ENCODE measurements around the gene TUBGCP6.

Gene TUBGCP6

GRCh38 chr22:50252082-50253045 lies 7.5 kb upstream of the TUBGCP6 start:
- DNase-seq (ENCODE audit: low read depth in 2 of 2) = peak; percentile 55

- DNase-seq (ENCODE audit: low read depth in 2 of 2) = no peak
Observed at GRCh38 chr22:50251477-50252081, 6.8 kb upstream of the TUBGCP6 start.

GRCh38 chr22:50250555-50251476 lies 6.0 kb upstream of the TUBGCP6 start, which contains the start of gene HDAC10:
TSS of gene HDAC10 (minus strand) at chr22:50251265. CDS start at chr22:50251032, 233 bp downstream.
- peak; percentile 80 to 83 for DNase-seq (ENCODE audit: low read depth in 2 of 2)

GRCh38 chr22:50250249-50250554 lies 5.4 kb upstream of the TUBGCP6 start:
- DNase-seq (ENCODE audit: low read depth in 2 of 2) = no peak

GRCh38 chr22:50249341-50250248 lies 4.8 kb upstream of the TUBGCP6 start:
- no peak for DNase-seq (ENCODE audit: low read depth in 2 of 2)

- no peak for DNase-seq (ENCODE audit: low read depth in 2 of 2)
Observed at GRCh38 chr22:50248196-50249081, 3.6 kb upstream of the TUBGCP6 start.

- no peak for DNase-seq (ENCODE audit: low read depth in 2 of 2)
Observed at GRCh38 chr22:50247748-50248147, 2.9 kb upstream of the TUBGCP6 start.

- no peak for DNase-seq (ENCODE audit: low read depth in 2 of 2)
Observed at GRCh38 chr22:50246242-50247175, 1.7 kb upstream of the TUBGCP6 start.

GRCh38 chr22:50245214-50246072 lies 620 bp upstream of the TUBGCP6 start:
- no peak for DNase-seq (ENCODE audit: low read depth in 2 of 2)

- no peak for DNase-seq (ENCODE audit: low read depth in 2 of 2)
Observed at GRCh38 chr22:50243685-50244419, 971 bp downstream of the TUBGCP6 start.

GRCh38 chr22:50242406-50242949 lies 2.3 kb downstream of the TUBGCP6 start:
- DNase-seq (ENCODE audit: low read depth in 2 of 2) = no peak

- DNase-seq (ENCODE audit: low read depth in 2 of 2) = no peak
Observed at GRCh38 chr22:50238755-50239154, 6.1 kb downstream of the TUBGCP6 start.

GRCh38 chr22:50236731-50237409 lies 8.0 kb downstream of the TUBGCP6 start:
- DNase-seq (ENCODE audit: low read depth in 2 of 2) = no peak

- no peak for DNase-seq (ENCODE audit: low read depth in 2 of 2)
Observed at GRCh38 chr22:50233223-50233622, 11.6 kb downstream of the TUBGCP6 start.

GRCh38 chr22:50232481-50233151 lies 12.2 kb downstream of the TUBGCP6 start:
- DNase-seq (ENCODE audit: low read depth in 2 of 2) = no peak

GRCh38 chr22:50229370-50229769 lies 15.5 kb downstream of the TUBGCP6 start:
- DNase-seq (ENCODE audit: low read depth in 2 of 2) = no peak
